OCI-LY3 (cell line): ENCODE measurements around the gene NINJ1.

Experiments
- EZH2phosphoT487 ChIP-seq: fragments of 200-600 bp; shearing (Covaris generic); IDR thresholded peaks from 2 replicates; pipeline ENCODE4 v1.6.1; 2018; ENCODE audit warnings: antibody characterized with exemption, mixed run types, low read depth
- TF ChIP-seq, protein P1 (sequence below): fragments of 200-600, 300-600 bp; sonication (generic); IDR thresholded peaks from 2 replicates; pipeline ENCODE4 v1.5.1; 2014; ENCODE audit warnings: antibody characterized with exemption, low read length, low read depth

GRCh38 chr9:93132287-93132927, 1.6 kb downstream of the NINJ1 start:
- TF ChIP-seq, protein P1, sequence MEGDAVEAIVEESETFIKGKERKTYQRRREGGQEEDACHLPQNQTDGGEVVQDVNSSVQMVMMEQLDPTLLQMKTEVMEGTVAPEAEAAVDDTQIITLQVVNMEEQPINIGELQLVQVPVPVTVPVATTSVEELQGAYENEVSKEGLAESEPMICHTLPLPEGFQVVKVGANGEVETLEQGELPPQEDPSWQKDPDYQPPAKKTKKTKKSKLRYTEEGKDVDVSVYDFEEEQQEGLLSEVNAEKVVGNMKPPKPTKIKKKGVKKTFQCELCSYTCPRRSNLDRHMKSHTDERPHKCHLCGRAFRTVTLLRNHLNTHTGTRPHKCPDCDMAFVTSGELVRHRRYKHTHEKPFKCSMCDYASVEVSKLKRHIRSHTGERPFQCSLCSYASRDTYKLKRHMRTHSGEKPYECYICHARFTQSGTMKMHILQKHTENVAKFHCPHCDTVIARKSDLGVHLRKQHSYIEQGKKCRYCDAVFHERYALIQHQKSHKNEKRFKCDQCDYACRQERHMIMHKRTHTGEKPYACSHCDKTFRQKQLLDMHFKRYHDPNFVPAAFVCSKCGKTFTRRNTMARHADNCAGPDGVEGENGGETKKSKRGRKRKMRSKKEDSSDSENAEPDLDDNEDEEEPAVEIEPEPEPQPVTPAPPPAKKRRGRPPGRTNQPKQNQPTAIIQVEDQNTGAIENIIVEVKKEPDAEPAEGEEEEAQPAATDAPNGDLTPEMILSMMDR = no peak
- no peak for TF ChIP-seq EZH2phosphoT487
